Measurements from ENCODE around the gene MAP3K5. TPM values are rescaled to one million over a fixed set of nuclear protein-coding genes. Genes with fewer than 3 reads are reported as not detected.

The MAP3K5 gene
- total RNA-seq, 1 donor from 2014 or later = 0.09 TPM

DNA sequence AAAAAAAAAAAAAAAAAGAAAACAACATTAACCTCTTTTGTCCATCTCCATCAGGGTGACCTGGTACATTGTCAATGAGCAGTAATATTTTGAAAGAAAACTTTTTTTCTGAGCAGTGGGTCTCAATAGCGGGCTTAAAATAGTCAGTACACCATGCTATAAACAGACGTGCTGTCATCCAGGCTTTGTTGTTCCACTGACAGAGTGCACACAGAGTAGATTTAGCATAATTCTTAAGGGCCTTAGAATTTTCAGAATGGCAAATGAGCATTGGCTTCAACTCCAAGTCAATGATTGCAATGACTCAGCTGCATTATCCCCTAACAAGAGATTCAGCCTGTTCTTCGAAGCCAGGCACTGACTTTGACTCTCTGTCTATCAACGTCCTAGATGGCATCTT, 277.7 kb downstream of the MAP3K5 start:
- TF ChIP-seq, protein P1, sequence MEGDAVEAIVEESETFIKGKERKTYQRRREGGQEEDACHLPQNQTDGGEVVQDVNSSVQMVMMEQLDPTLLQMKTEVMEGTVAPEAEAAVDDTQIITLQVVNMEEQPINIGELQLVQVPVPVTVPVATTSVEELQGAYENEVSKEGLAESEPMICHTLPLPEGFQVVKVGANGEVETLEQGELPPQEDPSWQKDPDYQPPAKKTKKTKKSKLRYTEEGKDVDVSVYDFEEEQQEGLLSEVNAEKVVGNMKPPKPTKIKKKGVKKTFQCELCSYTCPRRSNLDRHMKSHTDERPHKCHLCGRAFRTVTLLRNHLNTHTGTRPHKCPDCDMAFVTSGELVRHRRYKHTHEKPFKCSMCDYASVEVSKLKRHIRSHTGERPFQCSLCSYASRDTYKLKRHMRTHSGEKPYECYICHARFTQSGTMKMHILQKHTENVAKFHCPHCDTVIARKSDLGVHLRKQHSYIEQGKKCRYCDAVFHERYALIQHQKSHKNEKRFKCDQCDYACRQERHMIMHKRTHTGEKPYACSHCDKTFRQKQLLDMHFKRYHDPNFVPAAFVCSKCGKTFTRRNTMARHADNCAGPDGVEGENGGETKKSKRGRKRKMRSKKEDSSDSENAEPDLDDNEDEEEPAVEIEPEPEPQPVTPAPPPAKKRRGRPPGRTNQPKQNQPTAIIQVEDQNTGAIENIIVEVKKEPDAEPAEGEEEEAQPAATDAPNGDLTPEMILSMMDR (conservative IDR thresholded peaks at IDR 0.05) = no peak
- Mint-ChIP-seq H3K4me1 (no peaks in the 10 kb centered on the region), H3K9me3 (peaks cover 3% of the 10 kb centered on the region), H3K27me3 (ENCODE audit: low read depth) (no peaks in the 10 kb centered on the region), H3K36me3 (ENCODE audit: low read depth) (no peaks in the 10 kb centered on the region), H3K27ac (ENCODE audit: unreplicated experiment) (no peak overlapping the region), H3K4me3 (no peak overlapping the region)
- DNase-seq (ENCODE audit: low read depth, low spot score) = no peak

DNA sequence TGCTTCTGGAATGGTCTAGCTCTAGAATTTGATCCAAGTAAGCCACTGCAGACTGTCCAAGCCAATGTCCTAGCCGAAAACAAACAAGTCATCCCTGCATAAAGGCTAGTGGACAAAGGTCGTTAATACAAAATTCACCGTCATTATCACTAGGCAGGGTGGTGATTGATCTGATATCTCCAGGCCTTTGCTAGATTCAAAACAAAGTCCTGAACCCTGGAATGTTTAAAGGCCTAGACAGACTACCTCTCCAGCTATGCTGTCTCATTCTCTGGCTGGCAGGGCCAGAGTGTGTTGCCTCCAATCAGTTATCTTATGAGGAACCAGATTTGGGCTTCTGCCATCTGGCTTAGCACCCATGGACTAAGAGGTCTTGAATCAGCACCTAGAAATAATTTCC, 280.4 kb downstream of the MAP3K5 start:
- Mint-ChIP-seq H3K27me3 (ENCODE audit: low read depth) (no peaks in the 10 kb centered on the region), H3K9me3 (peaks cover 3% of the 10 kb centered on the region), H3K27ac (ENCODE audit: unreplicated experiment) (no peak overlapping the region), H3K36me3 (ENCODE audit: low read depth) (no peaks in the 10 kb centered on the region), H3K4me1 (no peaks in the 10 kb centered on the region), H3K4me3 (no peak overlapping the region)
- TF ChIP-seq, protein P1 (conservative IDR thresholded peaks at IDR 0.05) = no peak
- DNase-seq (ENCODE audit: low read depth, low spot score) = no peak

DNA sequence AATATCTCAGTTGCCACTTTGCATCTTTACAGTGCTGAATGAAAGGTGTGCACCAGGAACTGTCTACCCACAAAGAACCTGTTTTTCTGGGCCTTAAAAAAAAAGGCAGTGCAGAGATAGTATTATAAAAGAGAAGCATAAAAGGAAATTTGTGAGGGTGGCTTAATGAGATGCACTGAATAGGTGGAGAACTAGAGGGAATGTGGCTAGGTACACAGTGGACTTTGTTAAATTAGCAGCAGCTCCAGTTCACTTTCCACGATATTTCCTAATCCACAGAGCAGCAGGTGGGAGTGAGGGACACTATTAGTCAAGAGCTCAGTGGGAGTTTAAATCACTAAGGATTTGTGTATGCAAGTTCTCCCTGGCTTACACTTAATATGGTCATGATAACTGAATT, 280.9 kb downstream of the MAP3K5 start:
- DNase-seq (ENCODE audit: low read depth, low spot score) = no peak
- Mint-ChIP-seq H3K9me3 (peaks cover 3% of the 10 kb centered on the region), H3K36me3 (ENCODE audit: low read depth) (no peaks in the 10 kb centered on the region), H3K27me3 (ENCODE audit: low read depth) (no peaks in the 10 kb centered on the region), H3K27ac (ENCODE audit: unreplicated experiment) (no peak overlapping the region), H3K4me3 (no peak overlapping the region), H3K4me1 (no peaks in the 10 kb centered on the region)
- TF ChIP-seq, protein P1 (conservative IDR thresholded peaks at IDR 0.05) = no peak

DNA sequence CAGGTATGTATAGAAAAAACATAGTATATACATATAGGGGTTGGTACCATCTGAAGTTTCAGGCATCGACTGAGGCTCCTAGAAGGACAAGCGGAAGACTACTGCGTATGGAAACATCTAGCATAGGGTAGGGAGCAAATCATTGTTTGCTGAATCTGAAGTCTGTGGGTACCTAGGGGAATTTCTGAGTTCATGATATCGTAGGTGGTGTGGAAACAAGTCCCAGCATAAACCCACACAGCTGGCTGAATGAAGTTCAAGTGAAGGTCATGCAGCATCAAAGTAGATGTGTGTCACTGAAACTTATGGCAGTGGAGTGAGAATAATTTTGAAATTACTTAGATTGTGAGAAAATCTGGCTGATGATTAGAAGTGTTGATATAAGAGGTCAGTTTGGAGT, 281.5 kb downstream of the MAP3K5 start:
- H3K36me3 Mint-ChIP-seq (ENCODE audit: low read depth) = no peaks in the 10 kb centered on the region
- H3K4me3 Mint-ChIP-seq = no peak overlapping the region
- H3K27me3 Mint-ChIP-seq (ENCODE audit: low read depth) = no peaks in the 10 kb centered on the region
- TF ChIP-seq, protein P1 (conservative IDR thresholded peaks at IDR 0.05) = no peak
- peaks cover 3% of the 10 kb centered on the region for H3K9me3 Mint-ChIP-seq
- DNase-seq (ENCODE audit: low read depth, low spot score) = no peak
- no peaks in the 10 kb centered on the region for H3K4me1 Mint-ChIP-seq
- H3K27ac Mint-ChIP-seq (ENCODE audit: unreplicated experiment) = no peak overlapping the region

DNA sequence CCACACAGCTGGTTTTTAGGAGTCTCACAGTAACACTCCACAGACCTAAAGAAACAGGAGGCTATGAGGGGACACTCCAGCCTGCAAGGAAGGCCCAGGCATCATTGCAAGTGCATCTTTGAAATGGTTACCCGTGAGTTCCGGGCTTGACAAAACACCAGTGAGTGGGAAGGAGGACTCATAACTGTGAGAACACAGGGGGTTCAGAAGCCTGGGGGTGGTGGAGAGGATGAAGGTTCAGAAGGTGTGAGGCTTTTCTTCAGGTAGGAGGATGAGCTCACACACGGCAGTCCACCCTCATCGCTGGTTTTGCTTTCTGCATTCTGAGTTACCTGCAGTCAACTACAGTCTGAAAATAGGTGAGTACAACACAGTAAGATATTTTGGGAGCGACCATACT, 282.0 kb downstream of the MAP3K5 start:
- no peak overlapping the region for H3K27ac Mint-ChIP-seq (ENCODE audit: unreplicated experiment)
- no peaks in the 10 kb centered on the region for H3K36me3 Mint-ChIP-seq (ENCODE audit: low read depth)
- TF ChIP-seq, protein P1 (conservative IDR thresholded peaks at IDR 0.05) = no peak
- no peaks in the 10 kb centered on the region for H3K27me3 Mint-ChIP-seq (ENCODE audit: low read depth)
- DNase-seq (ENCODE audit: low read depth, low spot score) = no peak
- no peaks in the 10 kb centered on the region for H3K4me1 Mint-ChIP-seq
- H3K4me3 Mint-ChIP-seq = no peak overlapping the region
- peaks cover 3% of the 10 kb centered on the region for H3K9me3 Mint-ChIP-seq
